Neuronal stem cell (in vitro differentiated cells): ENCODE data around the gene ANKRD49.

Source experiments
- DNase-seq: peaks from one replicate; pipeline ENCODE4 v3.0.0-alpha.2; 2013; ENCODE audit warnings: low spot score
- H2AFZ ChIP-seq: one replicate; pipeline ENCODE4 v1.6.1; 2013; ENCODE audit warnings: mild to moderate bottlenecking, low read length, inconsistent platforms
- H2AK5ac ChIP-seq: 2 replicates; pipeline ENCODE4 v1.6.1; 2013; ENCODE audit warnings: low read depth, mild to moderate bottlenecking, inconsistent platforms, low read length, moderate library complexity, mixed read lengths
- H2BK120ac ChIP-seq: 2 replicates; pipeline ENCODE4 v1.6.1; 2013; ENCODE audit warnings: low read depth, mild to moderate bottlenecking, inconsistent platforms, low read length, moderate library complexity, mixed read lengths
- H2BK12ac ChIP-seq: one replicate; pipeline ENCODE4 v1.6.1; 2013; ENCODE audit warnings: low read length, inconsistent platforms
- H2BK15ac ChIP-seq: 2 replicates; pipeline ENCODE4 v1.6.1; 2013; ENCODE audit warnings: mild to moderate bottlenecking, low read length, inconsistent platforms, mixed read lengths
- H2BK5ac ChIP-seq: one replicate; pipeline ENCODE4 v1.6.1; 2013; ENCODE audit warnings: inconsistent platforms, mild to moderate bottlenecking, low read length, moderate library complexity
- H3K14ac ChIP-seq: one replicate; pipeline ENCODE4 v1.6.1; 2013; ENCODE audit warnings: low read length, inconsistent platforms
- H3K18ac ChIP-seq: 2 replicates; pipeline ENCODE4 v1.6.1; 2013; ENCODE audit warnings: low read length, inconsistent platforms
- H3K23ac ChIP-seq: 2 replicates; pipeline ENCODE4 v1.6.1; 2013; ENCODE audit warnings: low read depth, mild to moderate bottlenecking, mixed read lengths, low read length, inconsistent platforms; ENCODE audit not compliant: poor library complexity
- H3K27ac ChIP-seq: replicated peaks from 3 replicates; pipeline ENCODE4 v1.5.1; 2013; ENCODE audit warnings: low read length, inconsistent platforms
- H3K27me3 ChIP-seq, 3 experiments: 2 replicates each; pipeline ENCODE4 v1.6.1; 2013; ENCODE audit warnings: low read length in 3 of 3, mild to moderate bottlenecking in 2 of 3, inconsistent platforms in 1 of 3, low read depth in 1 of 3, mixed read lengths in 1 of 3, moderate library complexity in 1 of 3; ENCODE audit not compliant: control insufficient read depth in 3 of 3, insufficient read depth in 3 of 3
- H3K36me3 ChIP-seq, 2 donors: replicated peaks in 1 of 2; 2 replicates each; pipeline ENCODE4 v1.6.1; 2013; ENCODE audit warnings: low read length in 2 of 2; ENCODE audit not compliant: control insufficient read depth in 2 of 2, insufficient read depth in 2 of 2
- H3K4ac ChIP-seq: 2 replicates; pipeline ENCODE4 v1.6.1; 2013; ENCODE audit warnings: inconsistent platforms, mild to moderate bottlenecking, low read length, moderate library complexity
- H3K4me1 ChIP-seq, 2 donors: 1 replicate in 1 of 2; 2 replicates in 1 of 2; pipeline ENCODE4 v1.6.1; 2013; ENCODE audit warnings: low read length in 2 of 2, low read depth in 1 of 2; ENCODE audit not compliant: control insufficient read depth in 2 of 2, insufficient read depth in 1 of 2
- H3K4me2 ChIP-seq: one replicate; pipeline ENCODE4 v1.6.1; 2013; ENCODE audit warnings: mild to moderate bottlenecking, low read length, inconsistent platforms; ENCODE audit not compliant: insufficient read depth, poor library complexity, severe bottlenecking
- H3K4me3 ChIP-seq, 2 donors: 2 replicates each; pipeline ENCODE4 v1.5.1; 2013; ENCODE audit warnings: low read length in 2 of 2, mild to moderate bottlenecking in 2 of 2, inconsistent platforms in 1 of 2, moderate library complexity in 1 of 2
- H3K79me1 ChIP-seq: one replicate; pipeline ENCODE4 v1.6.1; 2013; ENCODE audit warnings: low read depth, mild to moderate bottlenecking, inconsistent platforms, low read length, moderate library complexity
- H3K9ac ChIP-seq: one replicate; pipeline ENCODE4 v1.6.1; 2013; ENCODE audit warnings: mild to moderate bottlenecking, low read depth, low read length, inconsistent platforms; ENCODE audit not compliant: poor library complexity
- H3K9me3 ChIP-seq, 2 donors: replicated peaks in 1 of 2; 2 replicates each; pipeline versions ENCODE3 to v1.6.1; 2013; ENCODE audit warnings: low read length in 2 of 2, mild to moderate bottlenecking in 2 of 2, inconsistent platforms in 1 of 2, low read depth in 1 of 2, mixed read lengths in 1 of 2, moderate library complexity in 1 of 2; ENCODE audit not compliant: control insufficient read depth in 2 of 2, insufficient read depth in 1 of 2
- H4K8ac ChIP-seq: one replicate; pipeline ENCODE4 v1.6.1; 2013; ENCODE audit warnings: low read depth, mild to moderate bottlenecking, inconsistent platforms, low read length, moderate library complexity
- H4K91ac ChIP-seq: one replicate; pipeline ENCODE4 v1.6.1; 2013; ENCODE audit warnings: low read length, low read depth, mild to moderate bottlenecking, inconsistent platforms; ENCODE audit not compliant: poor library complexity
- WGBS, 2 donors: extraction: QIAGEN DNeasy Blood & Tissue Kit; methylation state at CpG; one replicate each; pipeline ENCODE4 v1.1.7; 2013; ENCODE audit warnings: missing lambda C conversion rate in 2 of 2, mixed read lengths in 1 of 2; ENCODE audit not compliant: insufficient read length in 2 of 2, insufficient replicate concordance in 1 of 2; ENCODE audit errors: extremely low coverage in 2 of 2; 5-methylcytosine and 5-hydroxymethylcytosine counted together

ANKRD49 gene

DNA sequence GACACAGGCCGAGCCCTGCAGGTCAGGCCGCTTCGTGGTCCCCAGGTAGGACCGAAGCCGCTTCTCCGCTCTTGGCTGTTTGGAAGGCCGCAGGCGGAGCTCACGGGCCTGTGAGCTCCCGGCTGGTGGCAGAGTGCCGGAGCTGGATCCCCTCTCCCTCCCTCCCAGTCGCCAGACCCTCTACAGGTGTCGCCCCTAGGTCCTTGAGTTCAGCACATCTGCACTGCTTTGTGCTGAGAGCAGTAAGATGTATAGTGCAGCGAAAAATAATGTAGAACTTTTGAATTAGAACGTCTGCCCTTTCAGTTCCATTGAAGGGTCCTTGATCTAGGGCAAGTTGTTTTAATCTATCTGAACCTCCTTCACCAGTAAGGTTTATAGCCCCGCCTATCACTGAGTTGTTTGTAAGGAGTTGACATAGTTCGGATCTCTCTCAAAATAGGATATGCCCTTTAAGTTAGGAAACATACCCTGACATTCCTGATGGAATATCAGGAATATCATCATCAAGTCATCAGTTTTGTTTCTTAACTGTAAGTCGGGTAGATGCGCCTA is 419 bp downstream of the ANKRD49 start:
- Histone ChIP-seq H3K9me3 (no peaks in the 10 kb centered on the region), H3K23ac (no peak overlapping the region), H2AFZ (peak overlapping the region; percentile 93), H3K27ac (no peak overlapping the region), H3K79me1 (no peaks in the 10 kb centered on the region), H2BK12ac (no peak overlapping the region), H3K18ac (peak overlapping the region; percentile 20), H2BK15ac (no peak overlapping the region), H2AK5ac (no peak overlapping the region), H3K4ac (no peak overlapping the region), H2BK5ac (no peak overlapping the region), H3K9ac (peak overlapping the region; percentile 66), H3K36me3 (peaks cover 8 to 46% of the 10 kb centered on the region in 2 donors), H3K4me2 (peak overlapping the region; percentile 59), H3K4me3 (peak overlapping the region; percentile 69 to 94), H3K4me1 (peaks cover 0 to 3% of the 10 kb centered on the region in 2 donors), H2BK120ac (no peak overlapping the region), H3K27me3 (no peaks in the 10 kb centered on the region), H4K91ac (no peak overlapping the region), H3K14ac (no peak overlapping the region), H4K8ac (no peak overlapping the region)
- DNase-seq: no peak
- WGBS, 2 donors: no CpG with 5 or more reads among the region's 19 CpGs

DNA sequence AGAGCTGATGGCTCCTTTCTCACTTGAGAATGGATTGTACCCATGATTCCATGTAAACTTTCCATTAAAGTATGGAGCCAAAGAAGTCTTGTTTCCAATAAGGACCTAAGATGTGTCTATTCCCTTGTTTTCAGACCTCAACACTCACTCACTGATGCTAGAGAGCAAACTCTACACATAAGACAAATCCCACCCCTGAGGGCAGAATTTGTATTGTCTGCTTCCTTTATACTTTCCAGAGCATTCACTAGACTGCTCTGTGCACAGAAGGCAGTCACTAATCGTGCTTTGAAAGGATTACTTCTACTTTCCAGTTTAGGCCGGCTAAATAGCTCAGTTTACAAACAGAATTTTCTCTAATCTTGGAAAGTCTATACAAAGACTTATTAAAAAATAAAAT is 6.4 kb downstream of the ANKRD49 start:
- no peak overlapping the region for H2BK120ac ChIP-seq

DNA sequence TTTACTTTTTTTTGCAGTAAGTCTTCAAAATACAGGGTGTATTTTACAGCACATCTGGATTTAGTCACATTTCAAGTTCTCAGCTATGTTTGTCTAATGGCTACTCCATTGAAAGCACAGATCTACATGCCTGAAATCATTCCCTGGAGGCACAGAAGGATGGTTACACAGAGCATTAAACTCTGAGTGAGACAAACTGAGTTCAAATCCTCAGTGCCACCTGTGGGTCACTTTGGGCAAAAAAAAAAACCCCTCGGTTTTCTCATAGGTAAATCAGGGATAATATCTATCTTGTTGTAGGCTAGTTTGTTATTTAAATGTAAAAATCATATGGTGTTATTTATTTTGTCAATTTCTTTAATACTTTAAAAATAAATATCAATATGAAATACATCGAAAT is 7.7 kb downstream of the ANKRD49 start:
- Histone ChIP-seq H3K79me1 (no peaks in the 10 kb centered on the region), H2BK5ac (no peak overlapping the region), H3K4me3 (no peak overlapping the region), H2BK15ac (no peak overlapping the region), H3K14ac (no peak overlapping the region), H3K18ac (no peak overlapping the region), H3K4ac (no peak overlapping the region), H3K27ac (no peak overlapping the region), H3K9me3 (no peaks in the 10 kb centered on the region), H3K9ac (no peak overlapping the region), H4K8ac (no peak overlapping the region), H3K23ac (no peak overlapping the region), H2BK120ac (no peak overlapping the region), H3K4me2 (no peak overlapping the region), H3K36me3 (peaks cover 5 to 42% of the 10 kb centered on the region in 2 donors), H3K27me3 (no peaks in the 10 kb centered on the region), H2AK5ac (no peak overlapping the region), H3K4me1 (no peaks in the 10 kb centered on the region), H2AFZ (no peak overlapping the region), H4K91ac (no peak overlapping the region), H2BK12ac (no peak overlapping the region)
- no CpG with 5 or more reads among the region's 2 CpGs for WGBS, 2 donors
- no peak for DNase-seq

More for the DNA sequence above, 6.4 kb downstream of the ANKRD49 start:
- Histone ChIP-seq H3K36me3 (peaks cover 5 to 43% of the 10 kb centered on the region in 2 donors), H4K91ac (no peak overlapping the region), H2AK5ac (no peak overlapping the region), H3K27me3 (no peaks in the 10 kb centered on the region), H3K79me1 (no peaks in the 10 kb centered on the region), H2BK12ac (no peak overlapping the region), H3K23ac (no peak overlapping the region), H3K18ac (no peak overlapping the region), H3K4me1 (no peaks in the 10 kb centered on the region), H2BK15ac (no peak overlapping the region), H3K27ac (no peak overlapping the region), H3K4me3 (no peak overlapping the region), H3K4me2 (no peak overlapping the region), H3K9me3 (no peaks in the 10 kb centered on the region), H3K9ac (no peak overlapping the region), H3K4ac (no peak overlapping the region), H4K8ac (no peak overlapping the region), H2AFZ (no peak overlapping the region), H2BK5ac (no peak overlapping the region), H3K14ac (no peak overlapping the region)
- no CpG with 5 or more reads among the region's 2 CpGs for WGBS, 2 donors
- no peak for DNase-seq

DNA sequence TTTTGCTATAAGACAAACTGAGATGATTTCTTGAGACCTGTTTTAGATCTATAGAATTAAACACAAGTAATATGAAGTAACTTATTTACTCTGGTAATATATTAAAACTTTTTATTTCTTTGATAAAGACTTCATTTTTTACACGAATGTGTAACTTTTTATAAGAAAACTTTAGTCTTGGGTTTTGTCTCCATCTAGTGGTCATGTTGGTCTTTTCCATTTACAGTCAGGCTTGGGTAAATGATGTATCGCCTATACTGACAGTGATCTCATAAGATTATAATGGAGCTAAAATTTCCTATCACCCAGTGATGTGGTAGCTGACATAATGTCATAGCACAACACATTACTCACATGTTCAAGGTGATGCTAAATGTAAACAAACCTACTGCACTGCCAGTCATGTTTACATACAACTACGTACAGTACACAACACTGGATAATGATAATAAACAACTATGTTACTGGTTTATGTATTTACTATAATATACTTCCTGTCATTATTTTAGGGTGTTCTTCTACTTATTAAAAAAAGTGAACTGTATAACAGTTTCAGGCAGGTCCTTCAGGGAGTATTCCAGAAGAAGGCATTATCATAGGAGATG is 11.0 kb downstream of the ANKRD49 start:
- Histone ChIP-seq H3K23ac (no peak overlapping the region), H3K36me3 (peaks cover 0 to 9% of the 10 kb centered on the region in 2 donors), H3K4me3 (no peak overlapping the region), H3K14ac (no peak overlapping the region), H3K18ac (no peak overlapping the region), H3K9me3 (no peaks in the 10 kb centered on the region), H3K4me1 (no peaks in the 10 kb centered on the region), H3K79me1 (no peaks in the 10 kb centered on the region), H4K91ac (no peak overlapping the region), H2BK5ac (no peak overlapping the region), H3K27ac (no peak overlapping the region), H3K9ac (no peak overlapping the region), H2AFZ (no peak overlapping the region), H2BK120ac (no peak overlapping the region), H2BK12ac (no peak overlapping the region), H3K27me3 (no peaks in the 10 kb centered on the region), H4K8ac (no peak overlapping the region), H2AK5ac (no peak overlapping the region), H2BK15ac (no peak overlapping the region), H3K4ac (no peak overlapping the region), H3K4me2 (no peak overlapping the region)
- DNase-seq: peak; percentile 44
- WGBS, 2 donors: no CpG with 5 or more reads among the region's 3 CpGs
